Karpas-422 (cell line): ENCODE data around the gene LAMTOR5. TPM values are rescaled to one million over a fixed set of nuclear protein-coding genes. Genes with fewer than 3 reads are reported as not detected.
"Not testable (repeated sequence)": the region's sequence is repeated elsewhere in the genome, so short reads cannot be mapped to it uniquely, and the experiment has no call there.

ENCODE experiments used
- DNase-seq: peaks from one replicate; pipeline ENCODE4 v3.0.0-alpha.2; 2015
- H2AFZ ChIP-seq: fragments of 200-600 bp; sonication (generic); 2 replicates; pipeline ENCODE4 v1.6.1; 2014; ENCODE audit warnings: antibody characterized with exemption, low read length, mixed read lengths
- H3K27ac ChIP-seq: fragments of 200-600 bp; sonication (generic); 2 replicates; pipeline ENCODE4 v1.5.1; 2014; ENCODE audit warnings: mild to moderate bottlenecking, low read length, moderate library complexity
- H3K27me3 ChIP-seq: fragments of 200-600 bp; sonication (generic); 2 replicates; pipeline ENCODE4 v1.6.1; 2014; ENCODE audit warnings: low read length, mixed read lengths
- H3K36me3 ChIP-seq: fragments of 200-600 bp; sonication (generic); 2 replicates; pipeline ENCODE4 v1.6.1; 2014; ENCODE audit warnings: low read length, mixed read lengths; ENCODE audit not compliant: insufficient read depth
- H3K4me1 ChIP-seq: fragments of 200-600 bp; sonication (generic); 2 replicates; pipeline ENCODE4 v1.6.1; 2014; ENCODE audit warnings: mild to moderate bottlenecking, low read length, mixed read lengths
- H3K4me2 ChIP-seq: fragments of 200-600 bp; sonication (generic); 2 replicates; pipeline ENCODE4 v1.6.1; 2014; ENCODE audit warnings: low read length, low read depth, mild to moderate bottlenecking; ENCODE audit not compliant: poor library complexity, severe bottlenecking
- H3K4me3 ChIP-seq: fragments of 200-600 bp; sonication (generic); 2 replicates; pipeline ENCODE4 v1.5.1; 2014; ENCODE audit warnings: mild to moderate bottlenecking, antibody characterized with exemption, low read length, mixed read lengths
- H3K79me2 ChIP-seq: fragments of 200-600 bp; sonication (generic); 2 replicates; pipeline ENCODE4 v1.6.1; 2014; ENCODE audit warnings: mild to moderate bottlenecking, low read length, mixed read lengths
- H3K9ac ChIP-seq: fragments of 200-600 bp; sonication (generic); 2 replicates; pipeline ENCODE4 v1.6.0; 2014; ENCODE audit warnings: low read length
- H3K9me2 ChIP-seq: fragments of 200-600 bp; sonication (generic), shearing (Covaris generic); replicated peaks from 2 replicates; pipeline ENCODE4 v1.6.0; 2014; ENCODE audit warnings: mild to moderate bottlenecking, low read length, moderate library complexity; ENCODE audit not compliant: insufficient read depth
- H3K9me3 ChIP-seq: fragments of 300-700, 200-600 bp; sonication (generic); 2 replicates; pipeline ENCODE4 v1.6.1; 2014; ENCODE audit warnings: low read length, mixed read lengths
- H4K20me1 ChIP-seq: fragments of 200-600 bp; sonication (generic); 2 replicates; pipeline ENCODE4 v1.6.1; 2014; ENCODE audit warnings: mild to moderate bottlenecking, antibody characterized with exemption, low read length, low read depth; ENCODE audit not compliant: insufficient read depth
- total RNA-seq: library from RNA; depleted of rRNA; stranded (reverse); fragments of >200 nt; shearing (Covaris generic); gene quantifications from 2 replicates; pipeline ENCODE4 v1.2.3, GENCODE V29; 2014; ENCODE audit warnings: low replicate concordance

LAMTOR5 gene
- total RNA-seq, 1 experiment from 2014 or later: 401 TPM

- H3K9ac ChIP-seq: 0 out of 2 replicates have a peak overlapping the region, but pooled peaks have one; percentile 95
- no peaks in the 10 kb centered on the region for H3K9me2 ChIP-seq
- H3K79me2 ChIP-seq: peaks cover 42% of the 10 kb centered on the region
- H3K27me3 ChIP-seq: no peaks in the 10 kb centered on the region
- no peak for DNase-seq
- H3K36me3 ChIP-seq: peaks cover 12% of the 10 kb centered on the region
- peak overlapping the region; percentile 88; the same call in 1 of the 2 replicates for H3K4me3 ChIP-seq
- H3K4me2 ChIP-seq: peak overlapping the region; percentile 81
- no peaks in the 10 kb centered on the region for H4K20me1 ChIP-seq
- H2AFZ ChIP-seq: no peak overlapping the region
- no peak overlapping the region for H3K27ac ChIP-seq
- H3K4me1 ChIP-seq: peaks cover 36% of the 10 kb centered on the region
- H3K9me3 ChIP-seq: no peaks in the 10 kb centered on the region
Observed at GRCh38 chr1:110409316-110409715, 1.8 kb upstream of the LAMTOR5 start.

DNA sequence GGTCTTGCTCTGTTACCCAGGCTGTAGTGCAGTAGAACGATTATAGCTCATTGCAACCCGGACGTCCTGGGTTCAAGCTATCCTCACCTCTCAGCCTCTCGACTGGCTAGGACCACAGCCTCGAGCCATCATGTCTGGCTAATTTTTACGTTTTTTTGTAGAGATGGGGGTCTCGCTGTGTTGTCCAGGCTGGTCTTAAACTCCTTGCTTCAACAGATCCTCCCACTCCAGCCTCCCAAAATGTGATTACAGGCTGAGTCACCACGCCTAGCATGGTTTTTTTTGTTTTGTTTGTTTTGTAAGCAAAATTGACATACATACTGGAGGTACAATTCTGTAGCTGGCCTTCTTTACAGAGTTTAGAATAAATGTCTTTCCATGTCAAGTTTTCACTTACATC, 994 bp upstream of the LAMTOR5 start:
- Histone ChIP-seq H3K36me3 (peaks cover 20% of the 10 kb centered on the region), H2AFZ (no peak overlapping the region), H3K9me2 (no peaks in the 10 kb centered on the region), H3K4me2 (peak overlapping the region; percentile 81), H3K79me2 (peaks cover 49% of the 10 kb centered on the region), H3K9ac (peak overlapping the region; percentile 95), H3K27me3 (no peaks in the 10 kb centered on the region), H3K4me3 (peak overlapping the region; percentile 88), H3K4me1 (peaks cover 36% of the 10 kb centered on the region), H3K27ac (peak overlapping the region; percentile 86), H4K20me1 (no peaks in the 10 kb centered on the region), H3K9me3 (no peaks in the 10 kb centered on the region)
- no peak for DNase-seq

- H3K4me2 ChIP-seq: peak overlapping the region; percentile 81
- peaks cover 21% of the 10 kb centered on the region for H3K4me1 ChIP-seq
- H3K27me3 ChIP-seq, H4K20me1 ChIP-seq, DNase-seq, H3K9me3 ChIP-seq, H3K9me2 ChIP-seq, H2AFZ ChIP-seq: not testable (repeated sequence)
- peak overlapping the region; percentile 88 for H3K4me3 ChIP-seq
- H3K9ac ChIP-seq: peak overlapping the region; percentile 95
- H3K36me3 ChIP-seq: peaks cover 38% of the 10 kb centered on the region
- peak overlapping the region; percentile 86 for H3K27ac ChIP-seq
- H3K79me2 ChIP-seq: peaks cover 49% of the 10 kb centered on the region
Observed at GRCh38 chr1:110406407-110406806, 1.1 kb downstream of the LAMTOR5 start.

- Histone ChIP-seq H3K36me3 (peaks cover 52% of the 10 kb centered on the region), H2AFZ (no peak overlapping the region), H3K9me2 (no peaks in the 10 kb centered on the region), H3K27ac (peak overlapping the region; percentile 15; the same call in 1 of the 2 replicates), H3K4me1 (peaks cover 21% of the 10 kb centered on the region), H3K4me3 (no peak overlapping the region), H3K27me3 (no peaks in the 10 kb centered on the region), H3K9ac (no peak overlapping the region), H4K20me1 (no peaks in the 10 kb centered on the region), H3K79me2 (peaks cover 49% of the 10 kb centered on the region), H3K9me3 (no peaks in the 10 kb centered on the region), H3K4me2 (no peak overlapping the region)
- DNase-seq: no peak
Observed at GRCh38 chr1:110404401-110404800, 3.1 kb downstream of the LAMTOR5 start.

DNA sequence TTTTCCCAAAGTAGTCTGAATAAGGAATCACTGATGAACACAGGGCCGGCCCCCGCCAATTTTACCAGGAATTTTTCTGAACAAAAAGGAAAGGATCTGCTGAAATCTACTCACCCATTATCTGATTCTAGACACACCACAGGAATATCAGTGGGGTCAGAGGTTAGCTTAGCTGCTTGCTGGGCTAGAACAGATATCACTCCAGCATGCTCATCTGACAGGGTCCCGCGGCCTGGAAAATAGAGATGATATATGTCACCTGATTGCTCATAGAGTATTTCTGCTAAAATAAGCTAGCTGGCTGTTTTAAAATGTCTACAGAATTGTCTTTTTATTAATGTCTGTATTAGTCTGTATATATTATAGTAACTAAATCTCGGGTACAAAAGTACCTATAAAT, 3.7 kb downstream of the LAMTOR5 start:
- Histone ChIP-seq H3K79me2 (peaks cover 46% of the 10 kb centered on the region), H3K9me2 (no peaks in the 10 kb centered on the region), H3K4me3 (no peak overlapping the region), H3K4me1 (peaks cover 16% of the 10 kb centered on the region), H3K4me2 (no peak overlapping the region), H4K20me1 (no peaks in the 10 kb centered on the region), H3K9me3 (no peaks in the 10 kb centered on the region), H2AFZ (no peak overlapping the region), H3K9ac (no peak overlapping the region), H3K36me3 (peaks cover 56% of the 10 kb centered on the region), H3K27ac (no peak overlapping the region; the same call in 1 of the 2 replicates), H3K27me3 (no peaks in the 10 kb centered on the region)
- DNase-seq: no peak

DNA sequence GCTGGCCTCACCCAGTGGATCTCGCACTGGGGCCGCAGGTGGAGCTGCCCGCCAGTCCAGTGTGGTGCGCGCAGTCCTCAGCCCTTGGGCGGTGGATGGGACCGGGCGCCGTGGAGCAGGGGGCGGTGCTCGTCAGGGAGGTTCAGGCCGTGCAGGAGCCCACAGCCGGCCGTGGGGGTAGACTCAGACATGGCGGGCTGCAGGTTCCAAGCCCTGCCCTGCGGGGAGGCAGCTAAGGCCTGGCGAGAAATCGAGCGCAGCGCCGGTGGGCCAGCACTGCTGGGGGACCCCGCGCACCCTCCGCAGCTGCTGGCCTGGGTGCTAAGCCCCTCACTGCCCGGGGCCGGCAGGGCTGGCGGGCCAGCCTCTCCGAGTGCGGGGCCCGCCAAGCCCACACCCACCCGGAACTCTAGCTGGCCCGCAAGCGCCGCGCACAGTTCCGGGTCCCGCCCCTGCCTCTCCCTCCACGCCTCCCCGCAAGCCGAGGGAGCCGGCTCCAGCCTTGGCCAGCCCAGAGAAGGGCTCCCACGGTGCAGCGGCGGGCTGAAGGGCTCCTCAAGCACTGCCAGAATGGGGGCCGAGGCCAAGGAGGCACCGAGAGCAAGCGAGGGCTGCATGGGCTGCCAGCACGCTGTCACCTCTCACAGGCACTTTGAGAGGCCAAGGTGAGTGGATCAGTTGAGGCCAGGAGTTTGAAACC, 11.1 kb downstream of the LAMTOR5 start:
- H3K27me3 ChIP-seq, H2AFZ ChIP-seq, H3K79me2 ChIP-seq, H3K9ac ChIP-seq, H3K4me2 ChIP-seq, H3K9me2 ChIP-seq, DNase-seq, H4K20me1 ChIP-seq, H3K27ac ChIP-seq, H3K4me3 ChIP-seq, H3K9me3 ChIP-seq: not testable (repeated sequence)
- Histone ChIP-seq H3K36me3 (peaks cover 46% of the 10 kb centered on the region), H3K4me1 (peaks cover 22% of the 10 kb centered on the region)

- H2AFZ ChIP-seq: no peak overlapping the region
- H3K4me1 ChIP-seq: peaks cover 42% of the 10 kb centered on the region
- peaks cover 32% of the 10 kb centered on the region for H3K36me3 ChIP-seq
- DNase-seq: no peak
- H3K4me2 ChIP-seq: no peak overlapping the region
- H3K9me2 ChIP-seq: no peaks in the 10 kb centered on the region
- no peak overlapping the region for H3K9ac ChIP-seq
- H3K27me3 ChIP-seq: no peaks in the 10 kb centered on the region
- peaks cover 14% of the 10 kb centered on the region for H3K79me2 ChIP-seq
- H3K4me3 ChIP-seq: no peak overlapping the region
- no peaks in the 10 kb centered on the region for H4K20me1 ChIP-seq
- H3K27ac ChIP-seq: peak overlapping the region; percentile 99
- no peaks in the 10 kb centered on the region for H3K9me3 ChIP-seq
Observed at GRCh38 chr1:110394493-110394820, 13.0 kb downstream of the LAMTOR5 start.

DNA sequence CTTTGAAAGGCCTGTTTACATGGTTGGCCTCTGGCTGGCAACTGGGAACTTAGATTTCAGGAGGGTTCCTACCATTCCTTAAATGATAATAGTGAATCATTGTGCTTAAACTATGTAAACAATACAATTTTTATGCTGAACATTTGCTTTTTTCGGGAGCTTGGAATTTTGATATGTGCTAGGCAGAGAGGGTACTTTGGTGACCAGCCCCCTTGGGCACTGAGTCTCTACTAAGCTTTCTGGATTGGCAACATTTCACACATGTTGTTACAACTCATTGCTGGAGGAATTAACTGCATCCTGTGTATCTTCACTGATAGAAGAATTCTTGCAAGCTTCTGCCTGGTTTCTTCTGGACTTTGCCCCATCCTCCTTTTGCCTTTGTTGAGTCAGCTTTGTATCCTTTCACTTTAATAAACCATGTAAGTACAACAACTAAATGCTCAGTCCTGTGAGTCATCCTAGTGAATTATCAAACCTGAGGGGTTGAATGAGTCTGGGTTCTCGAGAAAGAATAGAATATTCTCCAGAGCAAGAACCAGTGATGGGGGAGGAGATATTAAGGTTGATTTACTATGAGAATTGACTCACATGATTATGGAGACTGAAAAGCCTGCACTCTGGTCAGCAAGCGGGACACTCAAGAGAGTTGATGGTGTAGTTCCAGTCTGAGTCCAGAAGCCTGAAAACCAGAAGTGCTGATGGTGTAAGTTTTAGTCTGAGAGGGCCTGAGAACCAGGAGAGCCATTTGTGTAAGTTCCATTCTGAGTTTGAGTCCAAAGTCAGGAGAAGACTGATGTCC, 13.6 kb downstream of the LAMTOR5 start:
- H3K79me2 ChIP-seq: peaks cover 20% of the 10 kb centered on the region
- no peaks in the 10 kb centered on the region for H3K27me3 ChIP-seq
- H3K9me2 ChIP-seq: no peaks in the 10 kb centered on the region
- no peak overlapping the region for H3K9ac ChIP-seq
- H3K9me3 ChIP-seq: no peaks in the 10 kb centered on the region
- no peak overlapping the region for H3K4me2 ChIP-seq
- H3K36me3 ChIP-seq: peaks cover 34% of the 10 kb centered on the region
- DNase-seq: no peak
- no peak overlapping the region for H3K4me3 ChIP-seq
- peak overlapping the region; percentile 99 for H3K27ac ChIP-seq
- H3K4me1 ChIP-seq: peaks cover 47% of the 10 kb centered on the region
- no peaks in the 10 kb centered on the region for H4K20me1 ChIP-seq
- no peak overlapping the region for H2AFZ ChIP-seq
